T-cell (primary cell): Measurements from ENCODE around the gene TJP3. TPM values are rescaled to one million over a fixed set of nuclear protein-coding genes. Genes with fewer than 3 reads are reported as not detected.

Experiments used
- ATAC-seq, 4 experiments: fragments of 200-7000 bp in 3 of 4; fragments of 150-1000 bp in 1 of 4; cut with Tn5 transposase; replicated peaks in 1 of 4; 1 replicate in 3 of 4; 2 replicates in 1 of 4; pipeline ENCODE4 v1.10.0; 2021; ENCODE audit warnings: moderate library complexity in 3 of 4, mild to moderate bottlenecking in 2 of 4, moderate number of reproducible peaks in 1 of 4
- CTCF ChIA-PET, 2 donors: fragments of 300-600 bp; sonication (Branson Sonifier 250); formaldehyde crosslinking; loops; one replicate each; lab custom pipeline; 2022; ENCODE audit warnings: antibody characterized with exemption in 2 of 2; lab: Charles Lee
- POLR2A ChIA-PET, 2 donors: fragments of 300-600 bp; sonication (Branson Sonifier 250); formaldehyde crosslinking; loops; one replicate each; lab custom pipeline; 2022; ENCODE audit warnings: antibody characterized with exemption in 2 of 2; lab: Charles Lee
- DNase-seq, 35 experiments: peaks; one replicate each; pipeline versions ENCODE4 v3.0.0 to v3.0.0-alpha.2; 2013 to 2023
- H3K27ac ChIP-seq: one replicate; pipeline ENCODE4 v1.5.1; 2013; ENCODE audit warnings: low read length
- H3K27me3 ChIP-seq, 2 experiments: replicated peaks in 1 of 2; 1 replicate in 1 of 2; 2 replicates in 1 of 2; pipeline versions ENCODE4 v1.6.1 to v1.7.0; 2013; ENCODE audit warnings: low read length in 1 of 2, mixed read lengths in 1 of 2; ENCODE audit not compliant: control insufficient read depth in 2 of 2, insufficient read depth in 2 of 2; ENCODE audit errors: extremely low read depth in 1 of 2
- H3K36me3 ChIP-seq, 2 donors: 1 replicate in 1 of 2; 2 replicates in 1 of 2; pipeline versions ENCODE4 v1.6.1 to v1.7.0; 2013; ENCODE audit warnings: low read length in 1 of 2; ENCODE audit not compliant: control insufficient read depth in 2 of 2, insufficient read depth in 1 of 2; ENCODE audit errors: extremely low read depth in 1 of 2
- H3K4me1 ChIP-seq, 2 experiments: 1 replicate in 1 of 2; 2 replicates in 1 of 2; pipeline versions ENCODE4 v1.6.1 to v1.7.0; 2013; ENCODE audit warnings: low read length in 2 of 2, mixed read lengths in 1 of 2; ENCODE audit not compliant: insufficient read depth in 2 of 2, control insufficient read depth in 1 of 2; ENCODE audit errors: extremely low read depth in 1 of 2
- H3K4me3 ChIP-seq, 2 donors: 1 replicate in 1 of 2; 2 replicates in 1 of 2; pipeline versions ENCODE4 v1.5.1 to v1.7.0; 2013; ENCODE audit warnings: mild to moderate bottlenecking in 2 of 2, low read length in 1 of 2, moderate library complexity in 1 of 2; ENCODE audit not compliant: control insufficient read depth in 1 of 2; ENCODE audit errors: extremely low read depth in 1 of 2
- H3K9me3 ChIP-seq: 2 replicates; pipeline ENCODE4 v1.7.0; 2013
- H3K27ac Mint-ChIP-seq, 2 donors: one replicate each; pipeline ENCODE4 v1.8.0; 2020 to 2021; ENCODE audit warnings: mild to moderate bottlenecking in 2 of 2, mixed read lengths in 2 of 2
- H3K27me3 Mint-ChIP-seq, 2 donors: one replicate each; pipeline ENCODE4 v1.8.0; 2021 to 2022; ENCODE audit warnings: mixed read lengths in 2 of 2
- H3K36me3 Mint-ChIP-seq: one replicate; pipeline ENCODE4 v1.8.0; 2021; ENCODE audit warnings: mixed read lengths
- H3K4me1 Mint-ChIP-seq, 3 donors: one replicate each; pipeline ENCODE4 v1.8.0; 2020 to 2022; ENCODE audit warnings: mixed read lengths in 3 of 3, mild to moderate bottlenecking in 1 of 3
- H3K4me3 Mint-ChIP-seq, 3 donors: one replicate each; pipeline ENCODE4 v1.8.0; 2020 to 2022; ENCODE audit warnings: mild to moderate bottlenecking in 3 of 3, mixed read lengths in 3 of 3, moderate library complexity in 3 of 3
- H3K9me3 Mint-ChIP-seq, 3 donors: one replicate each; pipeline ENCODE4 v1.8.0; 2020 to 2022; ENCODE audit warnings: mixed read lengths in 3 of 3
- WGBS: methylation state at CpG from one replicate; pipeline ENCODE4 v1.1.5; 2013; ENCODE audit warnings: missing lambda C conversion rate; ENCODE audit not compliant: insufficient coverage; 5-methylcytosine and 5-hydroxymethylcytosine counted together
- total RNA-seq, 35 experiments: library from RNA in 6 of 35; stranded (reverse) in 6 of 35; fragments of 120-200 nt in 1 of 35; gene quantifications; one replicate each; pipeline versions ENCODE4 v1.2.1 to v1.2.4 and lab custom pipeline; 2013 to 2026

Gene TJP3
- total RNA-seq, 5 donors from 2014 or later (not counting 1 experiment from before 2014, with no cell fraction given): 12.6 to 28.9 (median 19.4) TPM

GRCh38 chr19:3774621-3775373 lies 66.6 kb downstream of the TJP3 start:
- Mint-ChIP-seq H3K36me3 (peaks cover 4% of the 10 kb centered on the region), H3K27me3 (no peaks in the 10 kb centered on the region), H3K9me3 (no peaks in the 10 kb centered on the region), H3K4me3 (no peak overlapping the region), H3K4me1 (peaks cover 0 to 7% (median 2%) of the 10 kb centered on the region in 3 donors), H3K27ac (no peak overlapping the region)
- Histone ChIP-seq H3K4me1 (no peaks in the 10 kb centered on the region), H3K9me3 (no peaks in the 10 kb centered on the region), H3K4me3 (no peak overlapping the region), H3K27me3 (no peaks in the 10 kb centered on the region), H3K27ac (no peak overlapping the region), H3K36me3 (peaks cover 0 to 4% of the 10 kb centered on the region in 2 donors)
- no peak for DNase-seq
- 89% methylated on average over 17 of the region's 25 CpGs for WGBS
- POLR2A ChIA-PET: no interaction called here
- ATAC-seq: no peak
- CTCF ChIA-PET: no interaction called here

- Mint-ChIP-seq H3K9me3 (no peaks in the 10 kb centered on the region), H3K4me1 (peaks cover 0 to 7% (median 2%) of the 10 kb centered on the region in 3 donors), H3K36me3 (peaks cover 4% of the 10 kb centered on the region), H3K4me3 (no peak overlapping the region), H3K27me3 (no peaks in the 10 kb centered on the region), H3K27ac (no peak overlapping the region)
- ChIA-PET CTCF (no interaction called here), POLR2A (no interaction called here)
- ATAC-seq (no peak), DNase-seq (no peak)
- H3K36me3 ChIP-seq: peaks cover 0 to 3% of the 10 kb centered on the region in 2 donors
- H3K9me3 ChIP-seq: no peaks in the 10 kb centered on the region
- no peaks in the 10 kb centered on the region for H3K4me1 ChIP-seq
- no peak overlapping the region for H3K27ac ChIP-seq
- WGBS: 80% methylated on average over 1 of the region's 2 CpGs
- no peak overlapping the region for H3K4me3 ChIP-seq
- H3K27me3 ChIP-seq: no peaks in the 10 kb centered on the region
Observed at GRCh38 chr19:3775374-3775711, 67.2 kb downstream of the TJP3 start.

- H3K36me3 Mint-ChIP-seq: peaks cover 4% of the 10 kb centered on the region
- Histone ChIP-seq H3K27me3 (no peaks in the 10 kb centered on the region), H3K36me3 (no peaks in the 10 kb centered on the region), H3K4me3 (no peak overlapping the region), H3K9me3 (no peaks in the 10 kb centered on the region), H3K27ac (no peak overlapping the region), H3K4me1 (no peaks in the 10 kb centered on the region)
- POLR2A ChIA-PET: no interaction called here
- WGBS: 100% methylated on average over 1 of the region's 5 CpGs
- H3K27me3 Mint-ChIP-seq: no peaks in the 10 kb centered on the region
- CTCF ChIA-PET: no interaction called here
- no peak overlapping the region for H3K4me3 Mint-ChIP-seq
- H3K4me1 Mint-ChIP-seq: peaks cover 0 to 7% (median 3%) of the 10 kb centered on the region in 3 donors
- DNase-seq: no peak
- H3K9me3 Mint-ChIP-seq: peaks cover 0 to under 1% (median 0%) of the 10 kb centered on the region in 3 donors
- no peak overlapping the region for H3K27ac Mint-ChIP-seq
- no peak for ATAC-seq
Observed at GRCh38 chr19:3775831-3776230, 67.6 kb downstream of the TJP3 start.

GRCh38 chr19:3776479-3777040 lies 68.4 kb downstream of the TJP3 start:
- no peaks in the 10 kb centered on the region for H3K36me3 ChIP-seq
- ATAC-seq (no peak), DNase-seq (no peak)
- Mint-ChIP-seq H3K4me1 (peaks cover 4 to 8% (median 7%) of the 10 kb centered on the region in 3 donors), H3K36me3 (peaks cover 3% of the 10 kb centered on the region), H3K9me3 (peaks cover 0 to 8% (median 7%) of the 10 kb centered on the region in 3 donors), H3K4me3 (no peak overlapping the region), H3K27ac (no peak overlapping the region), H3K27me3 (no peaks in the 10 kb centered on the region)
- POLR2A ChIA-PET: no interaction called here
- H3K27me3 ChIP-seq: no peaks in the 10 kb centered on the region
- H3K9me3 ChIP-seq: peaks cover 3% of the 10 kb centered on the region
- CTCF ChIA-PET: no interaction called here
- WGBS: 95% methylated on average over 1 of the region's 1 CpG
- no peak overlapping the region for H3K4me3 ChIP-seq
- H3K27ac ChIP-seq: no peak overlapping the region
- H3K4me1 ChIP-seq: peaks cover 0 to 4% of the 10 kb centered on the region in 2 experiments

- peaks cover 17% of the 10 kb centered on the region for H3K36me3 Mint-ChIP-seq
- peaks cover 4 to 7% (median 7%) of the 10 kb centered on the region in 3 donors for H3K4me1 Mint-ChIP-seq
- no peaks in the 10 kb centered on the region for H3K27me3 ChIP-seq
- ATAC-seq (no peak), DNase-seq (no peak)
- no peak overlapping the region for H3K27ac ChIP-seq
- ChIA-PET POLR2A (no interaction called here), CTCF (interaction anchor here in 1 of 2 donors (0.6 kb wide), 1 partner anchor 465 kb away, joined by 3 read pairs; no protein-coding TSS in a partner anchor)
- H3K4me1 ChIP-seq: peaks cover 0 to 6% of the 10 kb centered on the region in 2 experiments
- WGBS: 95% methylated on average over 35 of the region's 37 CpGs
- peaks cover 6 to 17% (median 16%) of the 10 kb centered on the region in 3 donors for H3K9me3 Mint-ChIP-seq
- peaks cover 3% of the 10 kb centered on the region for H3K9me3 ChIP-seq
- no peak overlapping the region for H3K4me3 Mint-ChIP-seq
- no peak overlapping the region for H3K27ac Mint-ChIP-seq
- H3K4me3 ChIP-seq: no peak overlapping the region
- H3K36me3 ChIP-seq: peaks cover 3 to 10% of the 10 kb centered on the region in 2 donors
- H3K27me3 Mint-ChIP-seq: no peaks in the 10 kb centered on the region
Observed at GRCh38 chr19:3778104-3778867, 70.1 kb downstream of the TJP3 start.

GRCh38 chr19:3778899-3779723 lies 70.9 kb downstream of the TJP3 start:
- Histone ChIP-seq H3K4me3 (no peak overlapping the region), H3K36me3 (peaks cover 8 to 16% of the 10 kb centered on the region in 2 donors), H3K4me1 (peaks cover 0 to 9% of the 10 kb centered on the region in 2 experiments), H3K27me3 (no peaks in the 10 kb centered on the region), H3K27ac (no peak overlapping the region), H3K9me3 (peaks cover 3% of the 10 kb centered on the region)
- CTCF ChIA-PET: interaction anchor here in 1 of 2 donors (0.6 kb wide), 1 partner anchor 464 kb away, joined by 3 read pairs; no protein-coding TSS in a partner anchor
- Mint-ChIP-seq H3K27ac (no peak overlapping the region), H3K36me3 (peaks cover 17% of the 10 kb centered on the region), H3K4me3 (no peak overlapping the region), H3K4me1 (peaks cover 4 to 9% (median 6%) of the 10 kb centered on the region in 3 donors), H3K9me3 (peaks cover 6 to 17% (median 16%) of the 10 kb centered on the region in 3 donors), H3K27me3 (no peaks in the 10 kb centered on the region)
- POLR2A ChIA-PET: no interaction called here
- DNase-seq (no peak), ATAC-seq (no peak)
- 88% methylated on average over 35 of the region's 44 CpGs for WGBS
